Stimulated activated CD8-positive, alpha-beta memory T cell treated with anti-CD3 and anti-CD28 coated beads, Interleukin-12 subunit alpha, Interleukin-12 subunit beta, amount 100 ng/mL, for 4 hours (primary cell): Measurements from ENCODE around the gene M1AP.

Experiments
- DNase-seq: peaks from one replicate; pipeline ENCODE4 v3.0.0-alpha.2; 2020; ENCODE audit warnings: low read depth

M1AP gene

DNA sequence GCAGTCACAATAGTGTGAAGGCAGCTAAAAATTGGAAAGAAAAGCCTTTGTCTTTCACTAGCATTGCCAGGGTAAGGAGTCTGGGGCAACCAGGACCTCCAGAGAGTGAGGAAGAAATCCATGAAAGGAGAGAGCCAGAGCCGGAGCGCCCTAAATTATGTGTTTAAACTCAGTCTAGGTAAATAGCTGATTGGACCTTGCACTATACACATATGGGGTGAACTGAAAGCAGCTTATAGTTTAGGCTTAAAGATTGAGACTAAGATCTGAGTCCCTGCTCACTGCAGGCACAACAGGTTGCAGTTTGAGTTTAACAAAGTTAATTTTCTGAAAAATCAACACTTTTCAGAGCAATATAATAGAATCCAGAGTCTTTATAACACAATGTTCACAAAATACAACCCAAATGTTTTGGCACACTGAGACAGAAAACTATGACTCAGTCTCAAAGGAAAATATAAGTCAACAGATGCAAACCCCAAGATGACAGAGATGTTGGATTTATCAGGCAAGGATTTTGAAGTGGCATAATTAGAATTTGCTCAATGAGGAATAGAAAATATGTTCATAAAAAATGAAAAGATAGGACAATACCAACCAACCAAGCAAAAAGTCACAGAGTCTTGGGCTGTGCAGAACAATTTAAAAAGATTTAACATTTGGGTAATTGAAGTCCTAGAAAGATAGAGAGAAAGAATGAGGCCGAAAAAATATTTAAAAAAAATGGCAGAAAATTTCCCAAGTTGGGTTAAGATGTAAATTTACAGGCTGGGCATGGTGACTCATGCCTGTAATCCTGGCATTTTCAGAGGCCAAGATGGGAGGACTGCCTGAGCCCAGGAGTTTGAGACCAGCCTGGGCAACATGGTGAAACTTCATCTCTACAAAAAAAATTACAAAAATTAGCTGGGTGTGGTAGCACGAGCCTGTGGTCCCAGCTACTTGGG lies 54.0 kb downstream of the M1AP start:
- no peak for DNase-seq

DNA sequence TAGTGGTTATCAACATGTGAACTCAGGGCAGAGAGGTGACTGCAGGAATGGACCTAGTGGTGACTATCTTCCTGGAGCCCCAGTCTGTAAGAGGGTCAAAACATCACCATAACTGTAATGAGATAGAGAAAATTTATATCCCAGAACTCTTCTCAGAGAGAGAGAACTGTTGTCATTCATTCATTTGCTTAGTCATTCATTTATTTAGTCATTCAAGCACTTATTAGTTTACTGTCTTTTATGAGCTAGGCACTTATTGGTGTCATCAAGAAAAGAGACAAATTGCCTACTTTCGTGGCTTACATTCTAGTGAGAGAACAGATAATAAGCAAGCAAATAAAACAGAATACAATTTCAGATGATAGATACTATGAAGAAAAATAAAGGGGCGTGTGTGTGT lies 59.5 kb downstream of the M1AP start:
- DNase-seq = no peak

DNA sequence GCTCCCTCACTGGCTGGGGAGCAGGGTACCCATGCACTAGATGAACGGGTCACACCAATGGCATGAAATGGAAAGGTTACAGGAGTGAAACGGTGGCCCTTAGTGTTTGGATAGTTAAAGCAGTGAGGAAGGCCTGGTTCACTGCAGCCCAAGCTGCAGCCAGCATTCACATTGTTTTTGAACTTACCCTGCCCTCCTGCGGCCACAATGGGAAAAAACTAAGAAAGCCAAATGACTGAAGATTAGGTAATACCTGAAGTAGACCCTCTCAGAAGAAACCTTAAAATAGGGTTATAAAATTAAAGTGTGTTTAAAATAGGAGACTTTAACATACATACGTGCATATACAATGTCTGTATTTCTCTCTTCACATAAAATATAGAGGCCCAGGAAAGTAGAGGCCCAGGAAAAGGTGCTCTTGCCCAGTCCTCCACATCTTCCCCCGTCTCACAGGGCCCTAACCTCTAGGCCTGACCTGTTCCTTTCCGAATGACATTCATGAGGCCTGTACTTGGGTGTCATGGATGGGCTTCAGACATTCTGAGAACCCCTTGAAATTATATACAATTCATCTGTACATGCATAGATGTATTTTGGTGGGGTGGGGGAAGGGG lies 60.4 kb downstream of the M1AP start:
- no peak for DNase-seq

DNA sequence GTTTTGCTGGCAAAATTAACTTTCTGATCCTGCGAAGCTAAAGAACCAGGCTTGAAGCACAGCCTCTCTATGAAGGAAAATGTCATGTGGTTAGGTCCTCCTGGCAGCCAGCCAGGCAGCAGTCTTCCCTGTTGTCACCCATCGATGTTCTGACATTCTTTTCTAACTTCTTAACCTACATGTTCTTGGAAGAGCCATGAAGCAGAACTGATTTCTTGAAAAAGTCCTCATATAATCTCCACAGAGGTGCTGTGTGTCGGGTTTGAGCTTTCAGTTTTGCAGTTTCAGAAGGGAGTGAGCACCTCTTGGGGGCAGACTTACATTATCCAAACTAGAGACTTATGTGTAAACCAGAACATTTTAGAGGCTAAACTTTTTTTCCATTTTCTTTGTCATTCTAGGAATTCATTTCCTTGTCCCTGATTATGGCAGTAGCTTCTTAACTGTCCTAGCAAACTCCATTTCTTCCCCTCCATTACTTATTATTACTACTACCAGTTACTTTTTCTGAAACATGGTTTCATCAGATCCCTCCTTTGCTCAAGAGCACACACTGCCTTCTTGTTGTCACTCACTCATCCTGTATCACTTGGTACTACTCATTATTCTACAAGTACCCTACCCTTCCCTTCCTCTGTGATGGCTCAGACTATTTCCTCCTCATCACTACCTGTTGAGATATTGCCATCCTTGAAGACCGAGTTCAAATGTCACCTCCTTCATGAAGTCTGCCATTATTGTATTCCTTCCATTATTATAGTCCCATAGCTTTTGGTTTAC lies 62.5 kb downstream of the M1AP start:
- DNase-seq = no peak

DNA sequence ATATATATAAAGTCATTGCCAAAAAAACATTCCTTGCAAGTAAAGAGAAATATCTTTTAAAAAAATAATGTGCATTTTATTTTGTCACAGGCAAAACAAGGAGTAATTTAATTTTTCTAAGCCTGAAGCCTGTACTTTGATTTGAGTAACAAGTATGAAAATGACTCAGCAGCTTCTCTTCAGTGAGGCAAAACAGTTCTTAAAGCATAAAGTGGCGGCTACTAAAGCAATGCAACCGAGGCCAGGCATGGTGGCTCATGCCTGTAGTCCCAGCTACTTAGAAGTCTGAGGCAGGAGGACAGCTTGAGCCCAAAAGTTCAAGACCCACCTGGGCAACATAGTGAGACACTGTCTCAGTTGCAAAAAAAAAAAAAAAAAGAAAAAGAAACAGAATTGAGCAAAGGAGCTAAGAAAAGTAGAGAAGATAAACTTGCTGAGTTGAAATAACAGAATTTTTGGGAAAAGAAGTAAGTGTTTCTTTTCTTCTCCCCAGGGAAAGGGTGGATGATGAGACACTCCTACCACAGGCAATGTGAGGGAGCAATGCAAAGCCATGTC lies 64.0 kb downstream of the M1AP start:
- DNase-seq = no peak

DNA sequence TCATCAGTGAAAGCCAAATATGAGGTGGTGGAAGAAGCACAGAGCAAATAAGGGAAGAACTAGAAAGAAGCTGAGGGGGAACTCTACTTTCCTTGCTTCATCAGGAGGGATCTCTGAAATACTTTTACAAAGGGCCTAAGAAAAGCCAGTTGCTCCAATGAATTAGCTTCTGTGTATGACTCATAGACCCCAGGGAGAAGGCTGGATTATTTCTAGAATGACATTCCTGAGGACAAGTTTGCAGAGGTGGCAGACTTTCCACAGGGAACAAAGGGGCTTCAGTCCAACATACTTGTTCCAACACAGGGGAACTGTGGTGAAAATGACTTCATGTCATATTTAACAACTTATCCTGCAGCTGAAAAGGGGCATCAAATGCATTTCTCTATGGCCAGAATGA lies 64.6 kb downstream of the M1AP start:
- no peak for DNase-seq

DNA sequence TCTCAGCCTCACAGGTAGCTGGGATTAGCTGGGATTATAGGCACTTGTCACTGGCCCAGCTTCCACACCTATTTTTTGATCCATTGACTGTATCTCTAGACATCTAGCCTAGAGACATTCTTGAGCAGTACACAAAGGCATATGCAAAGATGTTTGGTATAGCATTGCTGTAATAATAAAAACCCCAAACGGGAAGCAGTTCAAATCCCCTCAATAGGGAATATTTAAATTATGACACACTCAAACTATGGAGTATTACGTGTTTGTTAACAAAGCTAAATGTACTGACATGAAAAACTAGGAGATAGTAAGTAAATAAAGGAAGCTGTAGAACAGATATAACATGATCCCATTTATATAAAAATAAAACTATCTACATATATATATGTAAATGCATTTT lies 65.9 kb downstream of the M1AP start:
- no peak for DNase-seq

DNA sequence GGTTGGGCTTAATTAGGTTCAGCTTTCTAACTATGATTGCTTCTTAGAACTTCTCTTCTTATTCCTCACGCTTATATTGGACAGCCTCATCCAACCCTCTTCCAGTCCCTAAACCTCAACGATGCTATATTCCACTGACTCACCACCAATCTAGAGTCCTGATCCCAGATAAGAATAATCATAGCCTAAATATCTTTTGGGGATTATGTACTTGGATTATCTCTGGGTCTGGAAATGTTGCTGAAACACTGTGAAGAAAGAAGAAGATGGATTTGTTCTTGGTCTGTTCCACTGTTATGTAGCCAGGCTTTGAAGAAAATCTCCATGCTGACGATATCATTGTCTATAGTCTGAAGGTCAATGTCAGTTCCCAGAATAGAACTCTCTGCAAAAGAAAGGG lies 66.7 kb downstream of the M1AP start:
- no peak for DNase-seq

DNA sequence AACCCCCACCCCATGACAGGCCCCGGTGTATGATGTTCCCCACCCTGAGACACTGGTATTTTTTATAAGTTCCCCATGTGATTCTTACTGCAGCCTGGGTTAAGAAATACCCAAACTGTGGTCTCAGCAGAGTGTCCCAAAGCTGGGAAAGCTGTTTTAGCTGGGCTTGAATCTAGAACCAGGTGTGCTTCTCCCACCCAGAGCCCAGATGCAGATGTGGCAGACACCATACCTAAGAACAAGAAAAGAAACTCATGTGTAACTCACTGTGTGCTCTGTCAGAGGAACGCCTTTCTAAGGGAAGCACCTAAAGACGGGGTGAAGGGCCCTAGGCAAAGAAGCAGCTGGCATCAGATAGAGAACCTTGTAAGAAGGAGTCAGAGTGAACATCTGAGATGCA lies 69.7 kb downstream of the M1AP start:
- DNase-seq = no peak

DNA sequence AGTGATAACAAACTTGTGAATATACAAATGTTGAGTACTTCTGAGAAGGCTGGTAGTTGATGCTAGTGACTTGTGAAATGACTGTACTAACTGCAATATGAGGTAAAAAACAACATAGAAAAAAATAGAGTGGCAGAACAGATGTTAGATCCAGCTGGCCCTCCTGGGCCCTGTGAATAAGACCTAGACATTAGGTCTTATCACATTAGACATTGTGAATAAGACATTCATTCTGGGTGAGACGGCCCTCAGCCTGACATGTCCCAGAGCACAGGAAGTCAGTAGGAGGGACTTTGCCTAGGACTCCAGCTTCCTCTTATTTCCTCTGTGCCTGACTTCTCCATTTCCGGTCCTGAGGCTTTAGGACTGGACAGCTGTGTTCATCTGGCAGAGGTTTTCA lies 70.7 kb downstream of the M1AP start:
- DNase-seq = no peak

DNA sequence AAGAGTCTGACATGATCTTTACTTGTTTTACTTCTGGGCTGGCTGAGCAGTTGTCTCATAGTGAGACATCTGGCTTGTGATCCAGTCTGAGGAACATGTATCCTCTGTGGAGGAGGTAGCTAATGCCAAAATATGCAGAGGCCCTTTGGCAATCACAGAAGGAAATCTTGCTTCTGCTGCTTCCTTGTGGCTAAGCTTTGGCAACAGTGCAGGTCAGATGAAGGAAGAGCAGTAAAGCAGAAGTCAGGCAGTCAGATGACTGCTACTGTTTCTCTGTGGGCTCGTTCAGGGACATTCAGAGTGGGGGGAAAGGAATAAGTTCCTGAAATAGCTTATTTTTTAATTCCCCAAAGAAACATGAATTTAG lies 71.3 kb downstream of the M1AP start:
- DNase-seq = no peak

DNA sequence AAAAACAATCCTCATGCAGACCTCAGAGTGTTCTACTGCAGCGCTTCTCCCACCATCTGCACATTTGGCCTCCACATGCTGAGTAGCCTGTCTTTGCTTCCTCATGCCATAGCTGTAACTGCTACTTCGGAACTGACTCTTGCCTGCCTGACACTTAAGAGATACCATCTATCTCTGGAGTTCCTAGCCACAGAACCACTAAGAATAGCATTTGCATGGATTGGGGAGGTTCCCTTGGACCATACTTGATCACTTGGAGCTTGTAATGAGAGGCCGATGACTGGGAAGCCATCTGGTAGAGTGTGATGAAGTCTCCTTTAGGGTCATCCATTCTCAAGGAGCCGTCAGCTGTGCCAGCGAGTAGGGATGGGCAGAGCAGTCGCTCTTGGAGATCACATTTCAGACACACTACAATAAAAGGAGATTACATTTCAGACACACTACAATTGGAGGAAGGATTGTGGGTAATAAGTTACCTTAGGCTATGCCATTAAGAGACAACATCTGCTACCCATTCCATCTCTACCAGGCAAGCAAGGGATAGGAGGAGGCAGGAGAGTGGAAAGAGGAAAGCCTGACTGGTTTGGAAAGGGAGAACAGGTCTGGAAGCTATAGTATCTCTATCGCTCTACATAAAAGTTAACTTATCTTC lies 71.8 kb downstream of the M1AP start:
- no peak for DNase-seq

DNA sequence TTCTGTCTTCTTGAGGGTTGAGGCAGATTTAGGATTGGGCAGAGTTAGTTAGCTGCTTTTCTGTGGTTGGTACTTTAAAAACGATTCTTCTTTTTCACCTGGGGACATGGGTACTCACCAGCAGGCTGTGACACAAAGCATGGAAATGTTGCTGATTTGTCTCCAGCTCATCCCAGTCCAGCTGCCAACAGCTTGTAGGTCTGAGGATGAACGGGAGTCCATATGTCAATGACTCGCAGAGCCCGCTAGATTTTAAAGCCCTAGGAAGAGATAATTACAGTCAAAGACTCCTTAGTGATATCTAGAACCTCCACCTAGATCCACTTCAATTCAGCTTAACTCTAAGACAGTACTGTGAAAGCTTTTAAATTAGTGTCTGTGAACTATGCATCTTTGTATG lies 72.8 kb downstream of the M1AP start:
- DNase-seq = no peak

DNA sequence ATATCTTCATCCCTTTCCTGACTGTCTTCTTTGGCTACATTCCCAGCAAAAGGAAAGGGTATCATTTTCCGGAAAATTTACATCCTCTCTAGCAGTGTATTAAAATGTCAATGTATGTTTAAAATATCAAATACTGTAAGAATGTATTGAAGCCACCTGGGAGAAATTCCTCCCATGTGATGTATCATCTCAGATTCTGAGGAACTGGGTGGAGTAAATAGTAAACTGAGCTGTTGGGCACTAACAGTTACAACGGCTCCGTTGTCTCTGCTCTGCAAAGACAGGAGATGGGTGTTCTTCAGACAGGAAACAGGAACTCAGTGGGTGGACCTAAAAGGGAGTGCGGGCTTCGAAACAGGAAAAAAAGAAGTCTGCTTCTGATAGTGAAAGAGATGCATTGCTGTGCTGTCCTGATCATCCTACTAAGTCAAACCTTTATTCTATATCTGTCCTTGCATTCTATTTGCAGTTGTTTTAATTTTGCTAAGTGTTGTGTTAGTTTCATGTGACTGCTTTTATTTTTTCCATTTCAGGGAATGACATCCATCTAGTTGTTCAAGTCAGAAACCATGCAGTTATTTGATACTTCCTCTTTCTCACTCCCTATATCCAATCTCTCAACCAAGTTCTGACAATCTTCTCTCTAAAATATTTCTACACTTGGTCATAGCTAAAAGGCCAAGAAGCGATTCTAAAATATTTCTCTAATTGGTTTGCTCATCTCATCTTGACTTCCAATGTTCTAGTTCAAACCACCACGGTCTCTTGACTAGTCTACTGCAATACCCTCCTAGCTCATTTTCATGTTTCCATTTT lies 74.2 kb downstream of the M1AP start:
- no peak for DNase-seq

DNA sequence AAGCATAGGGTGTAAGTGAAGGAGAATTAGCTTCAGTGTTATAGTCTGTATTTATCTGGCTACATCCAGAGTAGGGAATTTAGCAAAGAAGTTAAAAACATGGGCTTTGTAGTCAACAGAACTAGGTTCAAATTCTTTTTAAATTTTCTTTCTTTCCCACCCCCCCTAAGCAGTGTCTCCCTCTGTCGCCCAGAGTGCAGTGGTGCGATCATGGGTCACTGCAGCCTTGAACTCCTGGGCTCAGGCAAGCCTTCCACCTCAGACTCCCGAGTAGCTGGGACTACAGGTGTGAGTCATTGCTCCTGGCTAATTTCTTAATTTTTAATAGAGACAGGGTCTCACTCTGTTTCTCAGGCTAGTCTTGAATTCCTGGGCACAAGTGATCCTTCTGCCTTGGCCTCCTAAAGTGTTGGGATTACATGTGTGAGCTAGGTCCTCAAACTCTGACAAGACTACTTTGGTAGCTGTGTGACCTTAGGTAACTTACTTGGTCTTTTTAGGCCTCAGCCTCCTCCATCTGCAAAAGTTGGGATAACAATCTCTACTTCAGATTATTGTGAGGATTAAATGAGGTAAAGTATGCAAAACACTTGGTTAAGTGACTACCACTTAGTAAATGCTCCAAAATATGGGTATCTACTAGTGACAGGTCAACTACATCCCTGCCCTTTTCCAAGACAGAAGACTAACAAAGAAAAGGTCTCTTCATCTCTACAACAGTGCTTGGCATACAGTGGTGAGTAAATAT lies 75.8 kb downstream of the M1AP start:
- no peak for DNase-seq

DNA sequence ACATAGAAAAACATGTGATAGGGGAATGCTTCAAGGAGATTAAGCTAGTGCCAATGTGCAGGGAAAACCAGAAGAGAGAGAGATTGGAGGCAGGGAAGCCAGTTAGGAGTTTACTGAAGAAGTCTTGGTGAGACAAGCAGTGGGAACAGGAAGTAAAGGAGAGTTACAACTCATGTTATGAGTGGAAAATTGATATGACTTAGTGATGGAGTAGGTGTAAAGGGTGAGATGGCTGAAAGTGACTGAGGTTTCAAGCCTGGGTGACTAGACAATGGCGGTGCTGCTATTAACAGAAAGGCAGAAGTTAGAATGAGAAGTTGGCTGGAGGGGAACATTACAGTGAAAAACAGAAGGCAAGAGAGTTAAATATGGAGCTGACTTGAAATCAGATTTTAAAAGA lies 77.1 kb downstream of the M1AP start:
- DNase-seq = no peak

DNA sequence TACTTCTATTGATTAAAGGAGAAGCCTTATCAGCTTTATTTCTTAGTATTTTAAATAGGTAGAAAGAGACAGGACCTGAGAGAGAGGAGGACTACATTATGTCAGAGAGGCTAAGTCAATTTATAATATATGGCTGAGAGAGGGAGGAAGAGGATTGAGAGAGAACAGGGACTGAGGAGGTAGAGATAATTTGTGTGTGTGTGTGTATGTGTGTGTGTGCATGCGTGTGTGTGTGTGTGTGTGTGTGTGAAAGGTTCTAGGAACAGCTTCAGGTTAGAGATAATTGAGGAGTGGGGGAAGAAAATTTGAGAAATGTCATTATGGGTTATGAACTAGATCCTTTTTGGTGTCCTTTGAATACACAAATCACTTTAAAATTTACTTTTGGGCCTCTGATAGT lies 78.4 kb downstream of the M1AP start:
- no peak for DNase-seq

DNA sequence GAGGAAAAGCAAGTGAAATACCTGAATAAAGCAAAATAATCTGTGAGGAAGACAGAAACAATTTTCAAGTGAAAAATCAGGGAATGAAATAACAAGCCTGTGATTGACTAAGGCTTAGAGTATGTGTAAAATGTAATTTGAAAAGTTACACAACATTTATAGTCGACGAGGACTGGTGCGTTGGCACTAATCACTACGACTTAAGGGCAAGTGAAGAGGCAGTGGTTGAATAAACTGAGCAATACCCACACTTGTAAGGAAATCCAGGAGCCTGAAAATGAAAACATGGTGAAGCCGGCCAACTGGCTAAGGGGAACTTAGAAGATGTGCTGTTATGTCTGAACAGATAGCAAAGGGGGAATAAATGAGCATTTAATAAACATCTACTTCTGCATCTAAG lies 80.2 kb downstream of the M1AP start:
- DNase-seq = no peak

DNA sequence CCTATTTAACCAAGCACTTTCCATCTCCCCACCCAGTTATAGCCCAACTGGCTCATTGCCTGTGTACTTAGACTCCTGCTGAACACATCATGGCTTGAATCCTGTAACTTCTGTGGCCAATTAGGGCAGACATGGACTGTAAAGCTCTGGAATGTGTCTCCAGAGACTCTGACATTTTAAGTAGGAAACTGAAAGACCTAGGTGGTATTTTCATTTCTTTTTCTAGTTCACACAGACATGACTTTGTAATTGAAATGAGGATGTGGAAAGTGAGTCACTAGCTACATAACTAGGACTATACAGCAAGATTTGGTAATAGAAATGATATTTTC lies 81.4 kb downstream of the M1AP start:
- DNase-seq = no peak

DNA sequence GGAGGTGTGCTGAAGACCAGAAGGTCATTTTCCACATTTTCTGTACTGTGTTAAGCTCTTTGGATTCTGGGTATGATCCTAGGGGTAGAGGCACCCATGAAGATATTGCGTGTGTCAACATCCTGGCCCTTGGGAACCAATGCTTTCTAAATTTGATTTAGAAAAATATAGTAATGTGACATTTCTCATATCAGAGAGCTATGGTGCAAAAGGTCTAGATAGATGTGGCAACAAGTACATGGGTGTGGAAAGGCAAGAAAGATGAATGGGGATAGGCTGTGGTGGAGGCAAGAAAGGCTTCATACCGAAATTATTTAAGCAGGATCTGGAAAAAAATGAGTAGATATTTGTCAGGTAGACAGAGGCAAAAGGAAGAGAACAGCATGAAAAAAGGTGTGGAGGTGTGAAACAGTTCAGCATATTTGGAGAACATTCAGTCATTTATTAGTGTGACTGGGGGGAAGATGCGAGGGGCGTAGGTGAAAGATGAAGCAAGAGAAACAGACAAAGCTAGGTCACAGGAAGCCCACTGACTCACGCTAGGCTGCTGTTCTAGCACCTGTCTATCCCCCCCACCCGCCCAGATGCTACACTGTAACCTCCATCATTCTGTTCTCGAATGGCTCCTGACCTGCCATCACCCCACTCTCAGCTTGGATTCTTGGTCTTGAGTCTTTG lies 81.9 kb downstream of the M1AP start:
- DNase-seq = no peak
